Myocyte (in vitro differentiated cells): ENCODE data around the gene FKRP. TPM values are rescaled to one million over a fixed set of nuclear protein-coding genes. Genes with fewer than 3 reads are reported as not detected.
"Not testable (repeated sequence)": the region's sequence is repeated elsewhere in the genome, so short reads cannot be mapped to it uniquely, and the experiment has no call there.

ENCODE experiments used
- DNase-seq: peaks from one replicate; pipeline ENCODE4 v3.0.0-alpha.2; 2012; ENCODE audit warnings: low read depth
- polyA plus RNA-seq: library from polyadenylated mRNA; unstranded; fragments of >200 nt; gene quantifications from one replicate; pipeline ENCODE4 v1.2.1, GENCODE V29; 2012; ENCODE audit warnings: missing spikeins
- total RNA-seq: library from RNA; depleted of rRNA; stranded (reverse); fragments of >200 nt; gene quantifications from 2 replicates; pipeline ENCODE4 v1.2.3, GENCODE V29; 2014

FKRP gene, protein sequence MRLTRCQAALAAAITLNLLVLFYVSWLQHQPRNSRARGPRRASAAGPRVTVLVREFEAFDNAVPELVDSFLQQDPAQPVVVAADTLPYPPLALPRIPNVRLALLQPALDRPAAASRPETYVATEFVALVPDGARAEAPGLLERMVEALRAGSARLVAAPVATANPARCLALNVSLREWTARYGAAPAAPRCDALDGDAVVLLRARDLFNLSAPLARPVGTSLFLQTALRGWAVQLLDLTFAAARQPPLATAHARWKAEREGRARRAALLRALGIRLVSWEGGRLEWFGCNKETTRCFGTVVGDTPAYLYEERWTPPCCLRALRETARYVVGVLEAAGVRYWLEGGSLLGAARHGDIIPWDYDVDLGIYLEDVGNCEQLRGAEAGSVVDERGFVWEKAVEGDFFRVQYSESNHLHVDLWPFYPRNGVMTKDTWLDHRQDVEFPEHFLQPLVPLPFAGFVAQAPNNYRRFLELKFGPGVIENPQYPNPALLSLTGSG
- 19.2 and 24.8 TPM in 2 replicates for total RNA-seq
- polyA plus RNA-seq = 22.3 TPM

DNA sequence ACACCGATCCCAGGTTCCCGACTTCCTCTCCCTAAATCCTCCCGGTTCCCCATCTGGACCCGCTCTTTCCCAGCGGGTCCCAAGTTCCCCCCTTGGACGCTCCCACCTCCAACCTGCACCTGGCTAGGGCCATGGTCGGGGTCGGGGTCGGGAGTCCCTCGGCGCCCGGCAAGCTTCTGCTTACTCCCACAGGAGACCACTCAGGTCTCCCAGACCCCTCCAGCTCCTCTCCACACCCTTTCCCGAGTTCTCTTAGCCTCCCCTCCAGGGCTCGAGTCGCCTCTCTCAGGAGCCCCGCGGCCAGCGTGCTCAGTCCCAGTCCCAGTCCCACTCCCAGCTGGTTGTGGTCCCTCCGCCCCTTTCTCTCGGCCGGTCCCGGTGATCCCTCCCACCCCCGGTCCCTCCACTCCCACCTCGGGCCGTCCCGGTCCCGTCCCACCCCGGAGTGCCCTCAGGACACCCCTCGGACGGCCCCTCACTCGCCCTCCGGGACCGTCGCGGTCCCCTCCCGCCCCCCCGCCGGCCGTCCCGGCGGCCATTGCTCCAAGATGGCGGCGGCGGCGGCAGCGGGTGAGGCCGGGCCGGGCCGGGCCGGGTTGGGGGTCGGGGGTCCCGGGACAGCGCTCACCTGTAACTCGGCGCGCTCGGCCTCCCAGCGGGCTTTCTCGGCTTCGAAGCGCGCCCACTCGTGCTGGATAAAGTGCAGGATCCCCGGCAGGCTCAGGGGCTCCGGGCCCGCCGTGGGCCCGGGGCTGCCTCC lies at the start of gene FKRP:
Gene FKRP (plus strand): TSS at position 537 of the 760 bp plus-strand sequence. CDS start 9,394 bp downstream, outside the sequence.
- DNase-seq = peak; percentile 39

DNA sequence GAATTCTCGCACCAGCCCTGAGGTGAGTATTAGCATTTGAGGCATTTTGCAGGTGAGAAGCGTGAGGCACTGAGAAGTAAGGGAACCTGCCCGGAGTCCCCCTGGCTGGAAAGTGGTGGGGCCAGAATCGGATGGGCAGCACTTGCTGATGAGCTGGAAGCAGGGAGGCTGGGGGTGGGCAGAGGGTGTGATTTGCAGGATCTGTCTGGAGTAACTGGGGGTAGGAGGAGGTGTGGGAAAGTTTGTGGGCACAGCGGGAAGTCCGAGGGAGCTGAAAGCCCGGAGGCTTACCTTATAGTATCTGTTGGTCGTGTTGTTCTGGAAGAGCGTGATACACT lies 49.0 kb upstream of the FKRP start:
- no peak for DNase-seq

DNA sequence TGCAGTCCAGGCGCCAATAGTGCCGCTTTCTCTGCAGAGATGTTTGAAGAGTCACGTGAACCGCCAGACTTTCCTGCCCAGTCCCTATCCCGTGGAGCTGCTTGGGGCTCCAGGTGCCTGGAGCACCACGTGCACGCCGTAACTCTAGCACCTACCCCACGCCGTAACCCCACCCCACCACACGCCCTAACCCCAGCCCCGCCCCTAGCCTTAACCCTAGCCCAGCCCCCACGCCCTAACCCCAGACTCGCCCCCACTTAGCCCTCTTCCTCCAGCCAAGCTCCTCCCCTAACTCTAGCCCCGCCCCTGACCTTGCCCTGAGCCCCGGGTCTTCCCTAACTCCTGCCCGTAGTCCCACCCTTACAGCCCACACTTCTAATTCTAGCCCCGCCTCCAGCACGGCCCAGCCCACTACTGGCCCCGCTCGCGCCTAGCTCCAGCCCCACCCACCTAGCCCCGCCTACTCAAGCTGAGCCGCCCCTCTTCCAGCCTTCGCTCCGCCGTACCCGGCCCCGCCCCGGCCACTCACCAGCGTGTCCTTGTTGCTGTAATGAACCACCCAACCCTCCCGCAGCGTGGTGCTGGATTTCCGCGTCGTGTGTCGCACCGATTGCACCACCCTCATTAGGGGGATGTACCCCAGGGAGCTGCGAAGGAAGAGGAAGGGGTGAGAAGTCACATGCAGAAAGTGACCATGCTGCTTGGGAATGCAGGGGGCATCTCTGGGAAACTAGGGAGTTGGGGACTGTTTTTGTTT lies 48.5 kb upstream of the FKRP start:
- DNase-seq = no peak

DNA sequence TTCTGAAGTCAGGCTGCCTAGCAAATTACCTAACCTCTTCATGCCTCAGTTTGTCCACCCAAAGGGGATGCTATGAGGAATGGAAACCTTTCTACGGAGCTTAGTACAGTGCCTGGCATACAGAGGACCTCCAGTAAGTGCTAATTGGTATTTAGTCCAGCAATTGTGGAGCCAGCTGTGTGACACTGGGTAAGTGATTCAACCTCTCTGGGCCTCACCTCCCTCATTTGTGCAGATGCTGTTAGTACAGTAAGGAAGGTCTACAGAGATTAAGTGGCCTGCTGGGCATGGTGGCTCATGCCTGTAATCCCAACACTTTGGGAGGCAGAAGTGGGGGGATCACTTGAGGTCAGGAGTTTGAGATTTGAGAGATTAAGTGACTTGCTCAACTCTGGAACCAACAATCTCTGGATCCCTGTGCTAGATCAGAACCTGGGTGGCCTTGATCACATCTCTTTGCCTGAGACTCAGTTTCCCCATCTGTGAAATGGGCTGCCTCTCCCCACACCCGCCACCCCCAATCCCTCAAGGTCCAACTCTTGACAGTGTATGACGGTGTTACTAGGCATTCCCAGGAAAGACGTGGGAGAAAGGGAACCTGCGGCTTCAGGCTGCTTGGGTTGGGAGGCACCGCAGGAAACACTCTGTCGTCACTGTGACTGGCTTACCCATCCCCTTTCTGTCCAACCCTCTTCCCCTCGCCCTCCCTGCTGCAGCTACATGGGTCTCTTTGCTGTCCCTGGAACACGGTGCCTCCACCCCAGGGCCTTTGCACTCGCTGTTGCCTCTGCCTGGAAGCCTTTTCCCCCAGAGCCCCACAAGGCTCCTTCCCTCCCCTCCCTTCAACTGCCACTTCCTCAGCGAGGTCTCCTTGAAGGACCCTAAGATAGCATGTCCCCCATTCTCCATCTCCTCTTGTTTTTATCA lies 47.2 kb upstream of the FKRP start:
- no peak for DNase-seq

DNA sequence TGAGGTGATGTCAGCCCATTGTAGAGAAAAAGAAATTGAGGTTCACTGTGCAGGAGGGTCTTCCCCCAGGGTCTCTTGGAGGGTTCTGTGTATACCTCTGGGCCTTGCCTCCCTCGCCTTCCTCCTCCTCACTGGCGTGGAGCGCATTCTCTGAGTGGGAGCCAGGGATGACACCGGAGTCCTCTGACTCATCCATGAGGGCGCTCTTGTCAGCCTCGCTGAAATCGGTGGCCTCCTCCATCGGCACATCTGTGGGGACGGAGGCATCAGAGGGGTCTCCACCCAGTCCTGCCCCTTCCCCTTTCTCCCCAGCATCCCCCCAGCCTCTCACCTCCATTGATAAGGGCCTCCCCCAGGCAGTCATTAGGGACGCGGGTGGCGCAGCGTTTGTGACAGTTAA lies 45.2 kb upstream of the FKRP start:
- DNase-seq = no peak

DNA sequence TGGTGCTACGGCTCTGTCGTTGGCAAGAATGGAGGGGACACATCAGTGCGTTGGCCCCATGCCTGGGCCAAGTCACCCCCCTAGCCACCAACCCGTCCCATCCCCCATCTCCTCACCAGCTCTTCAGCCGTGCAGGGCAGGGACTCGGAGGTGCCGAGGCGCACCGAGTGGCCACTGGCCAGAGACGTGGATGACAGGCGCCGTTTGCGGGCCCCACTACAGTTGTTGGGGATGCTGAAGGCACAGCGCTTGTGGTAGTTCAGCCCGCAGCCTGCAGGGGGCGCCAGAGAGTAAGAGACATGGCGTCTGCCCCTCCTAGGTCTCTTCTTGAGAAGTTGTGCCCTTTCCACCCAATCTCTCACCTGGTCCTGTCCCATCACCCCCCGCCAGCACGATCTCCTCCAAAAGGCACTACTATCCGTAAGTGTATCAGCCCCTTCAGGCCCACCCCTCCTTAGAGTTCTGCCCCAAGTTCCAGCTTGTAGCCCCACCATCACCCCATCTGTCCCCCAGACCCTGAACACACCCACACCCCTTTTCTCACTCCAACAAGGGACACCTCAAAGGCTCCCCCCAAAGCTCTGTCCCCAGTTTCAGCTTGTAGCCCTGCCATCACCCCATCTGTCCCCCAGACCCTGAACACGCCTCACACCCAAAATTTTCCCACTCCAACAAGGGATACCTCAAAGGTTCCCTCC lies 41.3 kb upstream of the FKRP start:
- peak; percentile 55 for DNase-seq

DNA sequence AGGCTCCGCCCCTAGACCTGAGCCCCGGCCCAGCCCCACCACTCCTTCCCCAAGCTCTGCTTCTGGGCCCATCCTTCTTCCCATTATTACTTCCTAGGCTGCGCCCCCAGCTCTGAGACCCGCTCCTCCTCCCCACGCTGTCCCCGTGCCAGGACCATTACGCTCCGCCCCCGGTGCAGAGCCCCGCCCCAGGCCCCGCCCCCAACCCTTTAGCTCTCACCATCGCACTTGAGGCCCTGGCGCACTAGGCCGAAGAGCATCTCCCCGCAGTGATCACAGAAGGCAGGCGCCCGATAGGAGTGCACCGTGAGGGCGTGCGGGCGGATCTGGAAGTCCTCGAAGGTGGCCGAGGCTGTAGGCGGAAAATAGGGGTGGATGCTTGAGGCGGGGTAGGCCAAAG lies 35.2 kb upstream of the FKRP start:
- DNase-seq = no peak

DNA sequence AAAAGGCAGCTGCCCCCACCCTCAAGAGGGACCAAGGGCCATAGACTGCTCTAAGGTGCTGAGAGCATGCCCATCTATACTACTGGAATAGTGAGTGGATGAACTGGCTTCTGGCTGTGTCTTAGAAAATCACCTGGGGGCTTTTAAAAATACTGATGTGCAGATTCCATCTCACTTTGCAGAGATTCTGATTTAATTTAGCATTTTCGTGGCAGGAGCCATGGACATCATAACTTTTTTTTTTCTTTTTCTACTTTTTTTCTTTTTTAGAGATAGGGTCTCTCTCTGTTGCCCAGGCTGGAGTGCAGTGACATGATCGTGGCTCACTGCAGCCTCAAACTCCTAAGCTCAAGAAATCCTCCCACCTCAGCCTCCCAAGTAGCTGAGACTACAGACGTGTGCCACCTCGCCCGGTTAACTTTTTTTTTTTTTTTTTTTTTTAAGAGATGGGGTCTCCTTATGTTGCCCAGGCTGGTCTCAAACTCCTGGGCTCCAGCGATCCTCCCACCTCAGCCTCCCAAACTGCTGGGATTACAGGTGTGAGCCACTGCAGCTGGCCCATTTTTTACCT lies 33.0 kb upstream of the FKRP start:
- DNase-seq = not testable (repeated sequence)

DNA sequence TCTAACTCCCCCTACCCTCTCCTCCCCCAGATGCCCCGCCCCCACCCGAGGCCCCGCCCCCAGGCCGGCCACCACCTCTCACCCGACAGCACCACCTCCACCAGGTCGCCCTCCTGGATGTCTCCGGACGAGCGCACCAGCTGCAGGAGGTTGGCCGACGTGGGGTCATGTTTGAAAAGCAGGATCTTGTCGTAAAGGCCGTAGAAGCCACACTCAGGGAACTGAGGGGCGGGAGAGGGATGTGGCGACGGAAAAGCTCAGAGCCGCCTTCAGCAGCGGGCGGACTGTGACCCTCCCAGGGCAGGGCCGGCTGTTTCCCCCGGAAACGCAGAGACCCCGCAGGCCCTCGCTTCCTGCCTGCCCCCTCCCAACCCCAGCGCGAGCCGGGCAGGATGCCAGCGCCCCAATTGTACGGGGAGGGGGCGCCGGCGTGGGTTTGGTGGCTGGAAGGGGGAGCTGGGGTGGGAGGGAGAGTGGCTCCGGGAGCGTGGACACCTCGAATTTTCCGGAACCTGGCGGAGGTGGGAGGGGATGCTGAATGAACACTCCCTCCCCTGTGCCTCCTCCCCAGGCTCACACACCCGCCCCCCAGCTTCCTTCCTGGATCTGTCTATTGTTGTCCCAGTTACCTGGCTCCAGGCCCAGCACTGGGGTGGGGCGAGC lies 31.9 kb upstream of the FKRP start:
- peak; percentile 72 for DNase-seq

DNA sequence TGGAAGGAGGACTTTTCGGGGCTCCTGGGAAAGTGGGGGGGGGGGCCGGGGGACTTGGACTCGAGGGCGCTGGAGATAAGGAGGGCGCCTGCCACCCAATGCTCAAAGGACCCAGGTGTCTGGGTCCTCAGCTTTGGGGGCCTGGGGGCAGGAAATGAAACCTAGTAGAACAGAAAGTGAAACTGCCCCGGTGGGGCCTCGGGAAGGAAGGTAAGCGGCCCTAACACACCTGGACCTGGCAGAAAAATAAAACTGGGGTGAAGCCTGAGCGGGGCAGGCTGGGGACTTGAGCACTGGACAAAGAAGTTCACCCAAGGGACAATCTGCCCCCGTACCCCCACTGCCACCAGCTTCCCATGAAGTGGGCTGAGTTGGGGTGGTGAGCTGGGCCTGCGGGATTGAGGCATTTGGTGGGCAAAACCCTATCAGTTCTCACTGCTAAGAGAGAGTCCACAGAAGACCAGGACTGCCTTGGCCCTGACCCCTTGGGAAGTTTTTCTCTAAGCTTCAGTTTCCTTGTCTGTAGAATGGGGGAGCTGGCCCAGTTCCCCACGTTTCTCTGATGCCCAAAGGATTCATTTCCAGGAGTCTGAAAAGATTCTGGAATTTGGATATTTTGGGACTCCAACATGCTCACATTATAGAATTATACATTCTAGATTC lies 31.3 kb upstream of the FKRP start:
- no peak for DNase-seq

DNA sequence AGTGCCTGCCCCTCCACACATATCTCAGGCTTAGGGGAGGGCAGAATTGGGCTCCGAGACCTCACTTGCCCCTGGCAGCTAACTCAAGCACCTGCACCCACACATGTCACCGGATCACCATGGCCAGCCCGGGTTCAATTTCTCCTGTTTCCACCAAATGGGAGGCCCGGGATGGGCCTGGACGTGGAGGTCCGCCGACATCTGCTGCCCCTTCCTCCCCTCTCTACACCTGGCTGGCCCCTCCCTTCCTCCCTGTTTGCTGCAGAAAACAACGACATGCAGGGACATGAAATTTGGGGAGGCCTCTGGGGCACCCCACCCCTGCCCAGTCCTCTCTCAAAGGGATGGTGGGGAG lies 30.3 kb upstream of the FKRP start:
- no peak for DNase-seq

DNA sequence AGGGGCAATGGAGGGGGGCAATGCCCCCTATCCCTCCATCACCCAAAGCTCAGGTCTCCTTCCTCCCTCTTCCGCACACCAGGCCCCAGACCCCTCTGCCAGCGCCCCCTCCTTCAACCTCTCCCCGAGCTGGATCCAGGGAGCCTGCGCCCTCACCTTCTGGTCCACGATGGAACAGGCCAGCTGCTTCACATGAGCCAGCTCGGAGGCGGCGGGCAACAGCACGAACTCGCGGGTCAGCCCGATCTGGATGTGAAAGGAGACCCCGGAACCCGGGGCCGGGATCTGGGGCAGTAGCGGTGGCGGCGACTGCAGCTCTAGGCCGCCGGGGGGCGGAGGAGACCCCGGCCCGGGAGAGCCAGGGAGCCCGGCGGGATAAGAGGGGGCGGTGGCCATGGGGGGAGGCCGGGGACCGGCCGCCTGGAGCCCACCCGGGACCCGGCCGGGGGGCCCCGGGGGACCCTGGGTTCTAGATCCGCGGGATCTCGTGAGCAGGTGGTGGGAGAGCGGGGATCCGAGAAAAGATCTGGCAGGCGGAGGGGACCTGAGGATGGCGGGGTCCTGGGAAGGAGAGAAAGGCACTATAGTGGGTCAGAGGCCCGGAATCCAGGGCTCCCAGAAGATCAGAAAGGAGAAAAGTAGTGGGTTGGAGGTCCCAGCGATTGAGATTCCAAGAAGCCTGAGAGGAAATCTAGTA lies 29.7 kb upstream of the FKRP start:
- DNase-seq = peak; percentile 21

DNA sequence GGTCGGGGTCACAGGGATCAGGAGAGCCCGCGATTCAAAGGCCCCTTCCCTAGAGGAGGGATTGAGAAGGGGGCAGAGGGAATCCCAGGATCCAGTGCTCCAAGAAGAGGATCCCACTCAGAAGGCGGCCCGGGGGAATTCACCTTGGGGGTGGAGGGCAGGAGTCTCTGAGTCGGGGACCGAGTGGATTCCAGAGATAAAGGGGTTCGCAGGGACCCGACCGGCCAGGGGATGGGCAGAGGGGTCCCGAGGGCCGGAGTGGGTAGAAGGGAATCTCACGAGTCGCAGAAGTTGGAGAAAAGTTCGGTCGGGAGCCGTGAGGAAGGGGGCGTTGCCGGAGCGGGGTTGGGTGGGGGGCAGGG lies 29.2 kb upstream of the FKRP start:
- DNase-seq = no peak

DNA sequence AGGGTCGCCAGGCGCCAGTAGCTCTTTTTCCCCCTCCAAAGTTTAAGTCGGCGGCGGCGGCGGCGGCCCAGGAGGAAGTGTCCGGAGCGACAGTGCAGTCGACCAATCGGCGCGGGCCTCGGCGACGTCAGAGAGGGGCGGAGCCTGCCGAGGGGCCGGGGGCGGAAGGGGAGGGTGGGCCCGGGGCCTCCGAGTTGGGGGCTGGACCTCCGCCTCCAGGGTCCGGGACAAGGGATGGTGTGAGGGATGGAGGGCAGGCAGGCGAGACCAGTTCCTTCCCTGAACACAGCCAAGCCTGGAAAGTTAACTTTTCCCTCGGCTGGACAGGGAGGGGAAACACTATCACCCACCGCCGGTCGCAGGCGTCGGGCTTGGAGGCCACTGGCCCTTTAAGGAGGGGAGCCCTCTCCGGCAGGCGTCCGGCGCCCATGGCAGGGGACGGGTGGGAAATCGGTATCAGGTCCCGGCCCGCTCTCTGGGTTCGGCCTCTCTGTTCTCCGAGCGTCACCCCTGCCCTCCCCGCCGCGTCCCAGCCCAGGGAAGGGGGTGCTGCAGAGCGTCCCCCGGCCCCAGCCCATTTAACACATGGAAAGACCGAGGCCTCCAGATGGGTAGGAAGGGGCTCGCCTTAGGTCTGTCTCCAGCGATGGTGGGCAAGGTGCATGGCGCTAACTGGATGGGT lies 28.7 kb upstream of the FKRP start, which contains the start of gene PRKD2:
Gene PRKD2 (minus strand): TSS at position 81 of the 682 bp plus-strand sequence. CDS start 744 bp downstream, outside the sequence.
- peak; percentile 83 for DNase-seq

DNA sequence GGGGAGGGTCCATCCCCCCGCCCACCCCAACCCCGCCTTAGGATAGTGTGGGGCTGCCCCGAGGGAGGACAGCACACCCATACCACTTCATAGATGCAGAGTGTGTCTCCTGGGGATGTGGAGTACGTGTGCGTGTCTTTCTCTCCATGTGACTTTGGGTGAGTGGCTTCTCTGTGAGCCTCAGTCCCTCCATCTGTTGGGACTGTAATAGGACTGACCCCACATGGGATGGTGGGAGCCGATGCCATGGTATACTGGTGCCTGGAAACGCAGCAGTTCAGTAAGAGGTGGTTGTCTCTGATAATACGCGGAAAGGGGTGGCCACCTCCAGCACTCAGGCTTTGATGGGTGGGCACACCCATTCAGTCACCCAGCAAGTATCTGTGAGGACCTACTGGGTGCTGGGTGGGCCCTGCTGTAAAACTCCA lies 28.1 kb upstream of the FKRP start:
- DNase-seq = no peak

DNA sequence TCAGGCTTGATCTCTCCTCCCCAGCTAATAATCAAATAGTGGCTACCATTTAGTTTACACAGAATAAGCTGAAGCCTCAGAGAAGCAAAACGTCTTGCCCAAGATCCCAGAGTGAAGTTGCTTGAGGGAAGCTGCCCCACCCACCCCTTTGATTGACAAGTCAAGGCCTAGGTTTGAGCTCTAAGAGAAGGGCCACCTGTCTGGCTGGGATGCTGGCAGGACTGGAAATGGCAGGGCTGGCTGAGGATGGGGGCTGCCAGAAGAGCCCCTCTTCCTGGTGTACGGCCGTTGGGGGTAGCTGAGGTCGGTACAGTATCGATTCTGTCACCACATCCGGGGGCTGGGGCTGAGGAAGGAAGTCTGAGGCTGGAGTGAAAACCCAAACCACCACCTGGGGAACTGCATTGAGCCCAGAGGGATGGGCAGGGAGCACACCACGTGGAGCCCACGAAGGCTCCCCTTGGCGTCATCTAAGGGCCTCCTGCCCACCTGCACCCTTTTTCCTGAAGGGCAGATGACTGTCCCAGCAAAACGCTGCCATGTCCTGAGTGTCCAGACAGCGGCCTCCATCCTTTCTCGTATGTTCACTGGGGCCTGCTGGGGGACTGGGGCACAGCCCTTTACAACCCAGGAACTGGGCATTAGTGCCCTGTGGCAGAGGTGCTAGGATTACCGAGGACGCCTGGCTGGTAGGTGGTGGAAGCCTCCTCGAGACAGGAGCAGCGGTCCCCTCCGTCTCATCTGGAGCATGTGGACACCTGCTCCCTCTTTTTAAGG lies 27.5 kb upstream of the FKRP start:
- DNase-seq = peak; percentile 26
